ENCODE data around the gene KRTAP19-5. TPM values are rescaled to one million over a fixed set of nuclear protein-coding genes. Genes with fewer than 3 reads are reported as not detected.

Gene KRTAP19-5
- total RNA-seq, 1 donor from 2014 or later: not detected

DNA sequence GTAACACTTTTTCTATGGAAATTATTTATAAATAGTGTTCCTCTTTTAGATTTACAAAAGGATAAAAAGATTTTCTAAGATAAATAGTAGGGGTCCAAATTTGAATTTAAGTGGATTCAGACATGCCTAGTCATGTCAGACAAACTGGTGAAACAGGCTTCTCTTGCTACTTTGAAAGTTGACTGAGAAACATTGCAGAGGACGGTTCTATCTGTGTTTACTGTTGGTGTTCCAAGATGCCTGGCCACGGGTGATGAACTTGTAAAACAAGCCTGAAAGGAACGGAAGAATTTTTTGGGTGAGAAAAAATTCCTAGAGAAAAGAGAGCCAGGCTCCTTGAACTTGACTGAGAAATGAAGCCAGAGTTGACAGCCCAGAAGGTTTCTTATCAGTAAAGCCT lies 23.9 kb downstream of the KRTAP19-5 start:
- Histone ChIP-seq H3K27me3 (ENCODE audit: control insufficient read depth, insufficient read depth, low read length) (no peaks in the 10 kb centered on the region), H3K36me3 (ENCODE audit: control insufficient read depth, insufficient read depth, low read length) (no peaks in the 10 kb centered on the region), H3K4me3 (ENCODE audit: low read depth, low read length) (no peak overlapping the region)
- no peak for TF ChIP-seq CTCF (IDR thresholded peaks at IDR 0.05; ENCODE audit: insufficient read depth, low read length, poor library complexity, severe bottlenecking)
- no peak for DNase-seq (ENCODE audit: low read depth)

GRCh38 chr21:30468900-30469714 lies 32.8 kb downstream of the KRTAP19-5 start:
- Histone ChIP-seq H3K27me3 (ENCODE audit: control insufficient read depth, insufficient read depth, low read length) (no peaks in the 10 kb centered on the region), H3K36me3 (ENCODE audit: control insufficient read depth, insufficient read depth, low read length) (no peaks in the 10 kb centered on the region), H3K4me3 (ENCODE audit: low read depth, low read length) (no peak overlapping the region)
- DNase-seq (ENCODE audit: low read depth): no peak
- TF ChIP-seq CTCF (IDR thresholded peaks at IDR 0.05; ENCODE audit: insufficient read depth, low read length, poor library complexity, severe bottlenecking): no peak

DNA sequence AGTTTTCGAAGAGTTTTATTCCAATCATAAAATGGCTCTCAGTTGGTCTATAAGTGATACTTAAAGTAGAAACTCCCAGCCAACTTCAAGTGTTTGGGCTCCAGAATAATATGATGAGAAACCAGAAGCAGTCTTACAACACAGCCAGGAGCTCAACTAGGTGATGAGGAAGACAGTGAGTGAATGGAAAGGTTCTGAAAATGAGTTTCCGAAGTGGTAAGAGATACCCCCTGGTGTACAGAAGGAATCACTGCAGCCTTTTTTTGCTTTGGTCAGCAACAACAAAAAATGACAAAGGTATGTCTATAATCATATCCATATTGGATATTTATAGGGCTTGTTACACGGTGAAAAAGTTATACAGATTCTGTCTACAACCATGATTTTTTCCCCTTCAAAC lies 38.2 kb downstream of the KRTAP19-5 start:
- Histone ChIP-seq H3K36me3 (ENCODE audit: control insufficient read depth, insufficient read depth, low read length) (no peaks in the 10 kb centered on the region), H3K4me3 (ENCODE audit: low read depth, low read length) (no peak overlapping the region), H3K27me3 (ENCODE audit: control insufficient read depth, insufficient read depth, low read length) (no peaks in the 10 kb centered on the region)
- peak; percentile 63 for TF ChIP-seq CTCF (IDR thresholded peaks at IDR 0.05; ENCODE audit: insufficient read depth, low read length, poor library complexity, severe bottlenecking)
- no peak for DNase-seq (ENCODE audit: low read depth)

Other genes with a start within 250 kb of the KRTAP19-5 start
- not detected in 2 replicates for gene KRTAP24-1, start 219.2 kb downstream of the KRTAP19-5 start, total RNA-seq
- not detected in 2 replicates for gene KRTAP25-1, start 212.6 kb downstream of the KRTAP19-5 start, total RNA-seq
- gene KRTAP26-1, start 181.8 kb downstream of the KRTAP19-5 start, total RNA-seq: not detected in 2 replicates
- not detected in 2 replicates for gene KRTAP27-1, start 164.4 kb downstream of the KRTAP19-5 start, total RNA-seq
- not detected in 2 replicates for gene KRTAP23-1, start 153.5 kb downstream of the KRTAP19-5 start, total RNA-seq
- gene KRTAP13-2, start 129.9 kb downstream of the KRTAP19-5 start, total RNA-seq: not detected in 2 replicates
- gene KRTAP13-1, start 106.1 kb downstream of the KRTAP19-5 start, total RNA-seq: not detected in 2 replicates
- gene KRTAP13-3, start 76.2 kb downstream of the KRTAP19-5 start, total RNA-seq: not detected in 2 replicates
- gene KRTAP13-4, start 71.9 kb downstream of the KRTAP19-5 start, total RNA-seq: not detected in 2 replicates
- not detected in 2 replicates for gene KRTAP15-1, start 61.9 kb downstream of the KRTAP19-5 start, total RNA-seq
- not detected in 2 replicates for gene KRTAP19-1, start 21.8 kb downstream of the KRTAP19-5 start, total RNA-seq
- gene KRTAP19-2, start 14.7 kb downstream of the KRTAP19-5 start, total RNA-seq: not detected in 2 replicates
- not detected in 2 replicates for gene KRTAP19-3, start 10.1 kb downstream of the KRTAP19-5 start, total RNA-seq
- not detected in 2 replicates for gene KRTAP19-4, start 5.0 kb downstream of the KRTAP19-5 start, total RNA-seq
- not detected in 2 replicates for gene KRTAP19-6, start 39.7 kb upstream of the KRTAP19-5 start, total RNA-seq
- not detected in 2 replicates for gene KRTAP19-7, start 59.2 kb upstream of the KRTAP19-5 start, total RNA-seq
- not detected in 2 replicates for gene KRTAP22-2, start 88.3 kb upstream of the KRTAP19-5 start, total RNA-seq
- not detected in 2 replicates for gene KRTAP6-3, start 90.3 kb upstream of the KRTAP19-5 start, total RNA-seq
- not detected in 2 replicates for gene KRTAP6-2, start 96.8 kb upstream of the KRTAP19-5 start, total RNA-seq
- gene KRTAP22-1, start 98.9 kb upstream of the KRTAP19-5 start, total RNA-seq: not detected in 2 replicates
- gene KRTAP6-1, start 111.8 kb upstream of the KRTAP19-5 start, total RNA-seq: not detected in 2 replicates
- gene KRTAP20-1, start 114.3 kb upstream of the KRTAP19-5 start, total RNA-seq: not detected in 2 replicates
- not detected in 2 replicates for gene KRTAP20-4, start 118.5 kb upstream of the KRTAP19-5 start, total RNA-seq
- gene KRTAP20-2, start 133.1 kb upstream of the KRTAP19-5 start, total RNA-seq: not detected in 2 replicates
- gene KRTAP20-3, start 140.7 kb upstream of the KRTAP19-5 start, total RNA-seq: not detected in 2 replicates
- gene KRTAP21-3, start 216.6 kb upstream of the KRTAP19-5 start, total RNA-seq: not detected in 2 replicates
- gene KRTAP21-2, start 245.1 kb upstream of the KRTAP19-5 start, total RNA-seq: not detected in 2 replicates